ENCODE measurements around the gene ARG2.
A peak's percentile ranks its signal among the peaks of the same experiment; 100 is the strongest.

Gene ARG2

GRCh38 chr14:67694791-67695393 is 75.2 kb downstream of the ARG2 start:
- peak; percentile 77 for DNase-seq (ENCODE audit: low read depth)

DNA sequence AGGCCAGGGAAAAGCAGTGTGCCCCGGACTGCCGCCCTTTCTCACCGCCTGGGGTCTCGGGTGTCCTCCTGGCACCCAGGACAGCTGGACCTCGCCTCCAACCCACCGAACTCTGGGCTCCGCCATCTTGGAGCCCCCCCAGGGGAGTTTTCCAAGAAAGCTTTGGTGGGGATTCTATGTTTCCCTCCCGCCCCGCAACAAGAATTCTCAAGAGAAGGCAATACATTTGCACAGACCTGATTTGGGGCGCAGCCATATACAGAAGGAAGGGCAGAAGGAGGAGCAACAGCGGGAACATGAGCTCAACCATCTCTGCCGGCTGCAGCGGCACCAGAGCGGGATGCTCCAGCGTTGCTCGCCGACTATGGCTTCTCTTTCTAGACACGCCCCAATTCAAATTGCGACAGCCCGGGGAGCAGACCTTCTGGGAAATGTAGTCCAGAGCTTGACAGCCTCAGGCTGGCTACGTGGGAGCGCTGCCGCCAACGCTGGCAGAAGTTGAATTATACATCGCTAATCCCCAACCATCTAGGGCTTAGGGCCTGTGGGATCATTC is 75.8 kb downstream of the ARG2 start, which contains the start of gene RDH11:
Gene RDH11 (minus strand): TSS at position 371 of the 556 bp plus-strand sequence. CDS start 61 bp downstream, at position 310.
- DNase-seq (ENCODE audit: low read depth), result peak; percentile 56

GRCh38 chr14:67697006-67697405 is 77.3 kb downstream of the ARG2 start:
- no peak for DNase-seq (ENCODE audit: low read depth)

GRCh38 chr14:67698179-67698578 is 78.5 kb downstream of the ARG2 start:
- no peak for DNase-seq (ENCODE audit: low read depth)

Measured in HS-5 (cell line).